GM18526 (cell line): ENCODE data around the gene FSTL5.

ENCODE experiments used
- POLR2A ChIP-seq: IDR thresholded peaks from 3 replicates; pipeline ENCODE4 v1.6.1; 2011; ENCODE audit not compliant: insufficient read length; ENCODE audit errors: extremely low read depth

Gene FSTL5

DNA sequence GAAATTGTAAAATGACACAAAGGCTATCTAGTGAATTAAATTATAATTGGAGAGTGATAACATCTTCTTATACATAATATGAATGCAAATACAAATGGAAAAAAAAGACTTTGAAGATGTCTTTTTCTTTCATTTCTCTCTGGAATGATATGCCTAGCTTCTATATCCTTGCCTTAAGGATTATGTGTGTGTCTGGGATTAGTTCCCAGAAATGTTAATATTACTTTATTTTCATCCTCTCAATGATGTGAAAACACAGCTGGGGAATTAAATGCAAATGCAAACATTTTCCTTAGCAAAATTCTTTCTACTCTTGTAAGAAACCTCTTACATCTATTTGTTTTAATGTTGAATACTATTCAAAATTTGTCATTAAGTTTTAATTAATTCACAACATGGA lies 441.9 kb downstream of the FSTL5 start:
- TF ChIP-seq POLR2A, result no peak

DNA sequence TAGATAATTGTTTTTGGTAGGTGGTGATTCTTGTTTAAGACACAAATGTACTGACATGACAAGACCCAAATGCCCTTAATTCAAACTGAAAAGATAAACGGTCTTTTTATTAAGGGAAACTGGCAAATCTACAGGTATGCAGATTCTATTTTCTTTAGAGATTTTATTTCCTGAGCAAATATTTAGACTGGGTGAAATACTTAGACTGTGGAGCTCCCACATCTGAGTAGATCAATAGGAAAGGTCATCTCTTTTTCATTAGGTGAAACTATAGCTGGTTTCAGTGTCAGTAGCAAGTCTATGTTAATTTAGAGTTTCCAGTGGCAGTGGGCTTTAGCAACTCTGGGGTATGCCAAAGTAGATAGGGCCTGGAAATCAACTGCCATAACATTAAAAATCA lies 446.7 kb downstream of the FSTL5 start:
- no peak for TF ChIP-seq POLR2A

DNA sequence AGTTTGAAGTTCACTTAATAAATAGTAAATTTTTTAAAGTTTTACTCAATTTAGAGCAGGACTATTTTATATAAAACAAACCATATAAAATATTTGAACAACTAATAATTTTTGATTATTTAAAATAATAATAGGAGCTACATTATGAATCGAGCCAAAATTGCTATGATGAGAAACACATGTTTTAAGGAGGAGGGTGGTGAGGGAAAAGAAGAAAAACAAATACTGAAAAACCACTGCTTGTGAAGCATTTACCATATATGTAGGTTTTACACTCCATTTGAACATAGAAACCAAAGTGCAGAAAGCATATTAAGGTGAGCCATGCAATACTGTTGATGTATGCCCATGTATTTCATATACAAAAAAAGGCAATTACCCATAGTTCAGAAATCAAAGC lies 448.9 kb downstream of the FSTL5 start:
- TF ChIP-seq POLR2A, result no peak

DNA sequence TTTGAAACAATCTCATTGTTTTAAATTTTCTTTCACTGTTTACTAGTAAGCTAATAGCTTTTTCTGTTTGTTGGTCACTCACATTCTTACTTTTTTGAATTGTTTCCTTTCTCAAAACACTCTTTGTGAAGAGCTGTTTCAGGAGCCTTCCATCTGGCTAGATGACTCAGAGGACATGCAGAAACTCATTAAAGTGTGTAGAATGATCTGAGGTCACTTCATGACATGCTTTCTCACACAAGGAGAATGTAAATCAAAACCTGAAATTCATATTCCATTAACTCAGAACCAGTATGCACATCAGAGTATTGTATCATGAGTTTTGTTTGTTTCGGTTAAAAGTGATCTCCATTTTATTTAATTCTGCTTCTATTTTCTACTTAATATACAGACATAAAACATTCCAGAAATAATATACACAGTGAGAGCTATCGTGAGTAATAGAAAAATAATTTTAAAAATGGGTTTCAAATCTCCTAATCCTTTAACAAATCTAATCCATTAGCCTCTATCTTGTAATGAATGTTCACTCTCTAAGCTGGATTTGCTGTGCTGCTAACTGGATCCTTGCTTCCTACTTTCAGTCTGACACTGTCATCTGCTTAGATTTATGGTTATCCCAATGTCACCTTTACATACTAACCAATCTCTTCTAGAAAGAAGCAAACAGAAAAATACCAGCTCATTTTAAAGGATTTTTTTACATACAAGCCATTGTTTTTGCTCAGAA lies 449.6 kb downstream of the FSTL5 start:
- TF ChIP-seq POLR2A, result no peak

DNA sequence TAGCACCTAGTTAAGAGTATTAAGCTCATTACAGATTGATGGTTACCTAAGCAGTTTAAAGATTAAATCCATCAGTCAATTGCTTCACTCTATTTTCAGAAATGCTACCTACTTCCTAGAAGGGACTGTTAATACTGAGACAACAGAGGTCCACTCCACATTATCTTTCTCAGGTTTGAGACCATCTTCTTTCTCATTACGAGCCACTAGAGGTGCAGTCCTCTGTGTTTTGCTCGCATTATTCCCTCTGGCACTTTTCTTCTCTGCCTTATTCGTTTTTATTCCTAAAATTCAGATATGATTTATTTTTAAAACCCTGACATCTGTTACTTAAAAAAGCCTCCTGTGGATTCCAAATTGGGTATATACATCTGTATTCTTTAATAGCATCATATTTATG lies 459.1 kb downstream of the FSTL5 start:
- no peak for TF ChIP-seq POLR2A

DNA sequence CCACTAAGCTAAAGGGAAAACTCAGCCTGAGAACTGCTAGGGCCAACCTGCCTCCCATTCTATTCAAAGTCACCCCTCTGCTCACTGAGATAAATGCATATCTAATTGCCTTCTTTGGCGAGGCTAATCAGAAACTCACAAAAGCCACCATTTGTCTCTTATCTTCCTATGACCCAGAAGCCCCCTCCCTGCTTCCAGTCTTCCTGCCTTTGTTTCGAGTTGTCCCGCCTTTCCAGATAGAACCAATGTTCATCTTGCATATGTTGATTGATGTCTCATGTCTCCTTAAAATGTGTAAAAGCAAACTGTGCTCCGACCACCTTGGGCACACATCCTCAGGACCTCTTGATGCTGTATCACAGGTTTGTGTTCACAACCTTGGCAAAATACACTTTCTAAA lies 459.8 kb downstream of the FSTL5 start:
- no peak for TF ChIP-seq POLR2A

DNA sequence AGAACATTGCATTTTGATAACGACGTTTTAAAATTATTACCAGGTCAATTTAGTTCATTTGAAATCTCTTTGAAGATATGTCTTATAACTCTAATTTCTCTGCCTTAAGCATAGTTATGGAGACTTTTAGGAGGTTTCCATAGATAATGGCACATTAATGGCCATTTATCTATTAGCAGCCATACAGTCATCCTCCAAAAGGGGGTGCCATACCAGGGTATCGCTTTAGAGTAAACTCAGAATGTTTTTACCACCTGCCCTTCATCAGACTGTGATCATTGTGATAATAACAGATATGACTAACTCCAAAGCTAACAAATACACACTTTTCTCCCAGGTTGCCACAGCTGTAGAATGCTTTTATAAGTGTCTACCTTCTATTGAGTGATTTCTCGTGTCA lies 461.5 kb downstream of the FSTL5 start:
- no peak for TF ChIP-seq POLR2A

DNA sequence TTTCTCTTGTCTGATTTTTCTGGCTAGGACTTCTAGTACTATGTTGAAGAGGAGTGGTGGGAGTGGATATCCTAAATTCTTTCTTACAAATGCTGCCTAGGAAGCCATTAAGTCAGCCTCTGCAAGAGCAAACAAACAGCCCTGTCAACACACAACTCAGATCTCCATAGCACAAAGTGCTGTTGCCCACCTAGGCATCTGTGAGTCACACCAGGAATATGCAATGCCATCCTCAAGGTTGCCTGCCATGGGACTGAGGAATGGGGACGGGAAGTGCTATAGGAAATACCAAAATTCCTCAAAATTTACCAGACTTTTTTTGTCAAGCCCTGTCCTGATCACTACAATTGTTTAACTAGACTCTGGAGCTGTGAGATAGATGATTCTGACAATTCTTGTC lies 466.9 kb downstream of the FSTL5 start:
- no peak for TF ChIP-seq POLR2A

DNA sequence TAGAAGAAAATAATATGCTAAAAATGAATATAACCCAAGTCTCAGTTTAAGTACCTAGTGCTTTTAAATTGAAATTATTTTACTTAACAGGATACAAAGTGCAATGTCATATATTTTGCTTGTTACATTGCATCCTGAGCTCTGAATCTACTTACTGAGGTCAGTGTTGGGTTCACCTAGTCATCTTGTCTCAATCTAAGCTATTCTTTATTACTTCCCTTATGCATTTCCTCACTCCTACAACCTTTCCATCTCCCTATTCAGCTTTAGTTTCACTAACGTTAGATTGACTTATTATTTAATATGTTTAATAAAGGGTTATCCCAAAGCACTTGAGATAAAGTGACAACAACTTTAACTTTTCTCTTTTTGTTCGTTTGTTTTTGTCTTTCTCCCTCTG lies 483.7 kb downstream of the FSTL5 start:
- TF ChIP-seq POLR2A, result no peak

- TF ChIP-seq POLR2A, result no peak
Measured at GRCh38 chr4:161664740-161665139, 499.1 kb downstream of the FSTL5 start.

DNA sequence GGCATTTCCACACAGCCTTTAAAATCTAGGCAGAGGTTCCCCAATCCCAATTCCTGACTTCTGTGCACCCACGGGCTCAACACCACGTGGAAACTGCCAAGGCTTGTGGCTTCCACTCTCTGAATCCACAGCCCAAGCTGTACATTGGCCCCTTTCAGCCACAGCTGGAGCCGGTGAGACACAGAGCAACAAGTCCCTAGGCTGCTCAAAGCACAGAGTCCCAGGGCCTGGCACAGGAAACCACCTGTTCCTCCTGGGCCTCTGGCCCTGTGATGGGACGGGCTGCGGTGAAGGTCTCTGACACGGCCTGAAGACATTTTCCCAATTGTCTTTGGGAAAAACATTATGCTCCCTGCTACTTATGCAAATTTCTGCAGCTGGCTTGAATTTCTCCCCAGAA lies 500.0 kb downstream of the FSTL5 start:
- TF ChIP-seq POLR2A, result no peak

- no peak for TF ChIP-seq POLR2A
Measured at GRCh38 chr4:161658676-161659075, 505.1 kb downstream of the FSTL5 start.

DNA sequence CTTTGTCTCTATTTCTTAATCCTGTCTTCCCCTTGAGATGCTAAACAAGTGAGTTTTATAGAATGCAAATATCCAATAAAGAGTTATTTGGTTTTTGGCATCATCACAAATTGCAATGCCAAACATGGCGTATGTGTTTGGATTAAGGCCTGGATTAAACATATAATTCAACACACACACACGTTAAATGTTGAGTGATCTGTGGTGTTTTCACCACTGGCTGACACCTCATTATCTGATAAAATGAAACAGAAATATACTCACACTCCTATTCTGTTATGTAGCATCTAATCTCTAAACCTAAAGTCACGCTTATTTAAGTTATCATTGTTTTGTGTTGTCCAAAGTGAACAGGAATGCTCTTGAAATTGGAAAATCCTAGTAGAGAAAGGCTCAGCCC lies 506.2 kb downstream of the FSTL5 start:
- TF ChIP-seq POLR2A, result no peak

DNA sequence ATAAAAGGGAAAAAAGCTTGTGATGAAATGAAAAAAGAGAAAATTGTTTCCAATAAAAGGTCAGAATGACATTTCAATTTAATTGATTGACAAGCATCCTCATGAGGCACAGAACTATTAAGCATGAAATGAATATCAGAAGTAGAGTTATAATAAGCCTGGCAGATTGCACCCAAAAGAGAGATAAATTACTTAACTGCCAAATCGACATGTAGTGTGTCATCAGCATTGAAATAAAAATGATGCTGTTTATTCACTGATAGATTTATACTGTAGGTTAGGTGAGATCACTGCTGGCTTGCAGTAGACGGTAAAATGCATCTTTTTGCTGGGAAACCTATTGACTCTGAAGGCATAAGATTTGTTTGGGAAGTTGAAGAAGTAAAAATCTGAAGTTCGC lies 507.2 kb downstream of the FSTL5 start:
- no peak for TF ChIP-seq POLR2A

GRCh38 chr4:161655148-161655547 lies 508.7 kb downstream of the FSTL5 start:
- TF ChIP-seq POLR2A, result no peak

DNA sequence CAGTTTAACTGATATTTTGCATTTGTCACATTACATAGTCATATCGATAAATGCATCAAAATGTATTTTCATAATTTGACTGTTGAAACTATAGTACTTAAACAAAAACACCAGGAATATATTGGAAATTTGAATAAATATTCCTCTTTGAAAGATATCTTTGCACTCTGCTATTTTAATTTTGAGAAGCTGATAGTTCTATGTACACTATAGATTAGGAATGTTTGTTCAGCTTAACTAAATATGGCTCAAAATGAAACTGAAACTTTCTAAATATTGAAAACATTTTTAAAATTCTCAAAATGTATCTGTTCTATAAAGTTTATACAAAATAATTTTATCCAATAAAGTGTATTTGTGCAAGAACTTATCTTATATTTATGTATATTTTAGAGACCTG lies 510.1 kb downstream of the FSTL5 start:
- no peak for TF ChIP-seq POLR2A

DNA sequence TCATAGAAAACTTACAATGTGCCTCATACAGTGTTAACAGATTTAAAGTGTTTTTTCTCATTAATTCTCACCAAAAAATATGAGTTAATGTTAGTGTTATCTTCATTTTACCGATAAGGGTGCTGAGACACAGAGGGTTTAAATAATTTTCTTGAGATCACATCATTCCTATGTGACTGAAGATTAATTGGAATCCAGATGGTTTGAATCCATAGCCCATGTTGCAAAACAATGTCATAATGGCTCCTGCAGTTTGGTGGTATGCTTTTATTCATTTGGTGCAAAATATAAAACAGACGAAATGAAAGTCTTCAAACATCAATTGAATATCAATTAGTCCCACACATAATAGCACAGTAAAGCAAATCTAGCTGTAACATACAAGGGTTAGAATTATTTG lies 512.2 kb downstream of the FSTL5 start:
- no peak for TF ChIP-seq POLR2A

GRCh38 chr4:161650812-161651211 lies 513.0 kb downstream of the FSTL5 start:
- TF ChIP-seq POLR2A, result no peak

- no peak for TF ChIP-seq POLR2A
Measured at GRCh38 chr4:161647757-161648156, 516.0 kb downstream of the FSTL5 start.
